HCT116 (cell line): ENCODE results near the gene FOXO3. TPM values are rescaled to one million over a fixed set of nuclear protein-coding genes. Genes with fewer than 3 reads are reported as not detected.

Experiments used
- ATAC-seq: fragments of 200-7000 bp; cut with Tn5 transposase; 2 replicates; pipeline ENCODE4 v1.9.1; 2020; ENCODE audit warnings: mild to moderate bottlenecking, moderate library complexity
- BruUV-seq: library from RNA; stranded (reverse); fragments of 400-500 nt; replicated peaks from 2 replicates; lab custom pipeline; 2021; lab: Mats Ljungman, UMichigan
- CTCF ChIA-PET: fragments of 300-600 bp; sonication (Branson Sonifier 250); formaldehyde crosslinking; loops from one replicate; lab custom pipeline; 2021; ENCODE audit warnings: antibody characterized with exemption; lab: Charles Lee
- POLR2A ChIA-PET: fragments of 300-600, 350-600 bp; sonication (Branson Sonifier 250); formaldehyde crosslinking; loops from one replicate; lab custom pipeline; 2021; ENCODE audit warnings: antibody characterized with exemption; lab: Charles Lee
- RAD21 ChIA-PET, 2 experiments: fragments of 300-600 bp; sonication (Branson Sonifier 250); formaldehyde crosslinking; loops; one replicate each; lab custom pipeline; 2023; ENCODE audit warnings: low total read pairs in 2 of 2; ENCODE audit not compliant: uncharacterized antibody in 2 of 2, unreplicated experiment in 2 of 2, low non-redundant PET in 1 of 2; lab: Charles Lee
- DNase-seq: peaks from one replicate; pipeline ENCODE4 v3.0.0-alpha.2; 2010; ENCODE audit warnings: low read depth, low spot score
- H2AFZ ChIP-seq: fragments of 200-600 bp; shearing (Covaris generic), sonication (generic); 2 replicates; pipeline ENCODE4 v1.6.1; 2017; ENCODE audit warnings: low read depth, mixed run types, mixed read lengths, antibody characterized with exemption, low read length; ENCODE audit not compliant: poor library complexity, severe bottlenecking
- H3K27ac ChIP-seq: 2 replicates; pipeline ENCODE4 v1.5.1; 2012; ENCODE audit warnings: low read depth, low read length
- H3K27me3 ChIP-seq: fragments of 200-600 bp; sonication (generic); 2 replicates; pipeline ENCODE4 v1.6.1; 2016; ENCODE audit warnings: mixed run types, low read length, mixed read lengths; ENCODE audit not compliant: insufficient read depth
- H3K36me3 ChIP-seq, 2 experiments: fragments of 200-500 bp in 1 of 2; fragments of 200-600 bp in 1 of 2; sonication (Bioruptor generic) in 1 of 2; sonication (generic) in 1 of 2; 2 replicates each; pipeline versions ENCODE4 v1.5.1 to v1.6.1; 2014 to 2016; ENCODE audit warnings: low read length in 2 of 2, inconsistent platforms in 1 of 2, mixed read lengths in 1 of 2, mixed run types in 1 of 2; ENCODE audit not compliant: insufficient read depth in 2 of 2, control insufficient read depth in 1 of 2
- H3K4me1 ChIP-seq, 2 experiments: fragments of 200-600 bp in 1 of 2; sonication (generic) in 1 of 2; 2 replicates each; pipeline versions ENCODE4 v1.5.1 to v1.6.1; 2012 to 2017; ENCODE audit warnings: low read length in 2 of 2, inconsistent platforms in 1 of 2, mild to moderate bottlenecking in 1 of 2, mixed read lengths in 1 of 2, mixed run types in 1 of 2, moderate library complexity in 1 of 2; ENCODE audit not compliant: insufficient read depth in 2 of 2, control insufficient read depth in 1 of 2
- H3K4me2 ChIP-seq: fragments of 200-600 bp; sonication (generic); 2 replicates; pipeline ENCODE4 v1.6.1; 2017; ENCODE audit warnings: mixed run types, low read length, mixed read lengths
- H3K4me3 ChIP-seq, 2 experiments: fragments of 200-600 bp in 1 of 2; sonication (generic) in 1 of 2; replicated peaks in 1 of 2; 2 replicates each; pipeline ENCODE4 v1.5.1; 2011 to 2016; ENCODE audit warnings: low read length in 2 of 2, control low read depth in 1 of 2, low read depth in 1 of 2, mild to moderate bottlenecking in 1 of 2, mixed read lengths in 1 of 2, mixed run types in 1 of 2
- H3K79me2 ChIP-seq: fragments of 200-600 bp; sonication (generic); 2 replicates; pipeline ENCODE4 v1.6.1; 2017; ENCODE audit warnings: mild to moderate bottlenecking, mixed run types, low read length, moderate library complexity, mixed read lengths; ENCODE audit not compliant: insufficient read depth
- H3K9ac ChIP-seq: fragments of 200-600 bp; sonication (generic); 2 replicates; pipeline ENCODE4 v1.6.1; 2016; ENCODE audit warnings: low read length, mixed read lengths
- H3K9me2 ChIP-seq: fragments of 200-600 bp; sonication (generic), shearing (Covaris generic); 2 replicates; pipeline ENCODE4 v1.6.1; 2017; ENCODE audit warnings: mixed run types, mild to moderate bottlenecking, moderate library complexity; ENCODE audit not compliant: insufficient read depth
- H3K9me3 ChIP-seq, 2 experiments: fragments of 200-500 bp in 1 of 2; fragments of 200-600 bp in 1 of 2; sonication (Bioruptor generic) in 1 of 2; sonication (generic) in 1 of 2; 2 replicates each; pipeline ENCODE4 v1.6.1; 2014 to 2017; ENCODE audit warnings: low read length in 2 of 2, mixed read lengths in 2 of 2, inconsistent platforms in 1 of 2, low read depth in 1 of 2, mild to moderate bottlenecking in 1 of 2, mixed run types in 1 of 2, moderate library complexity in 1 of 2; ENCODE audit not compliant: control insufficient read depth in 1 of 2, insufficient read depth in 1 of 2
- H4K20me1 ChIP-seq: fragments of 200-600 bp; sonication (generic), shearing (Covaris generic); 2 replicates; pipeline ENCODE4 v1.6.1; 2017; ENCODE audit warnings: mixed run types, mild to moderate bottlenecking, moderate library complexity; ENCODE audit not compliant: insufficient read depth
- ATF3 ChIP-seq: IDR thresholded peaks from 2 replicates; pipeline ENCODE4 v1.6.1; 2012
- CTCF ChIP-seq, 3 experiments: fragments of 200-600 bp in 1 of 3; sonication (generic) in 1 of 3; IDR thresholded peaks in 2 of 3; conservative IDR thresholded peaks in 1 of 3; 2 replicates each; pipeline ENCODE4 v1.5.1; 2012 to 2017; ENCODE audit warnings: low read depth in 2 of 3, low read length in 2 of 3, antibody characterized with exemption in 1 of 3, borderline replicate concordance in 1 of 3, control low read depth in 1 of 3, mild to moderate bottlenecking in 1 of 3, mixed read lengths in 1 of 3, mixed run types in 1 of 3, moderate library complexity in 1 of 3; ENCODE audit not compliant: insufficient read depth in 1 of 3
- RAD21 ChIP-seq: IDR thresholded peaks from 2 replicates; pipeline ENCODE4 v1.6.1; 2012; ENCODE audit warnings: low read depth, mild to moderate bottlenecking
- REST ChIP-seq: IDR thresholded peaks from 2 replicates; pipeline ENCODE4 v1.6.1; 2012; ENCODE audit warnings: low read depth
- SP1 ChIP-seq: IDR thresholded peaks from 2 replicates; pipeline ENCODE4 v1.6.1; 2012; ENCODE audit warnings: low read depth
- TCF7L2 ChIP-seq: IDR thresholded peaks from 2 replicates; pipeline ENCODE4 v1.7.0; 2011; ENCODE audit warnings: borderline replicate concordance, inconsistent platforms; ENCODE audit not compliant: insufficient read depth, insufficient read length; ENCODE audit errors: extremely low read depth
- YY1 ChIP-seq: IDR thresholded peaks from 2 replicates; pipeline ENCODE4 v1.6.1; 2011; ENCODE audit warnings: low read length, low read depth, moderate library complexity, mild to moderate bottlenecking; ENCODE audit not compliant: insufficient replicate concordance; ENCODE audit errors: extremely low read depth
- intact Hi-C: fragments of 100-400 bp; cut with micrococcal nuclease; formaldehyde crosslinking; loops from 2 replicates; pipeline ENCODE4 v1.10.0; 2022
- total RNA-seq: library from RNA; stranded (reverse); gene quantifications from one replicate; pipeline ENCODE4 v1.2.1, GENCODE V29; 2021; ENCODE audit not compliant: unreplicated experiment

FOXO3 gene
- total RNA-seq, 1 experiment from 2014 or later, result 40.0 TPM

GRCh38 chr6:108622641-108623298, 62.1 kb downstream of the FOXO3 start:
- Histone ChIP-seq H3K36me3 (no peaks in the 10 kb centered on the region), H4K20me1 (peaks cover 22% of the 10 kb centered on the region), H3K9ac (no peak overlapping the region), H3K4me2 (no peak overlapping the region), H2AFZ (no peak overlapping the region), H3K27me3 (no peaks in the 10 kb centered on the region), H3K79me2 (peaks cover 92% of the 10 kb centered on the region), H3K4me3 (no peak overlapping the region), H3K4me1 (peaks cover 0 to 33% of the 10 kb centered on the region in 2 experiments; a peak in 2 of 4 replicates), H3K9me2 (no peaks in the 10 kb centered on the region), H3K9me3 (no peaks in the 10 kb centered on the region), H3K27ac (no peak overlapping the region)
- ChIA-PET CTCF (no interaction called here), RAD21 (no interaction called here), POLR2A (no interaction called here)
- ATAC-seq (no peak; the same call in 1 of the 2 replicates), DNase-seq (no peak)
- BruUV-seq, result no TSS peak
- no peak for TF ChIP-seq YY1
- TF ChIP-seq ATF3, result no peak
- TF ChIP-seq CTCF (IDR thresholded peaks at IDR 0.05 in 2 of 3, conservative IDR thresholded peaks at IDR 0.05 in 1 of 3; ENCODE audit: borderline replicate concordance in 1 of 3, insufficient read depth in 1 of 3, low read depth in 2 of 3, low read length in 2 of 3), result no peak
- no peak for TF ChIP-seq SP1
- no peak for TF ChIP-seq REST
- TF ChIP-seq RAD21, result 0 out of 2 replicates have a peak, but pooled peaks have one; percentile 6
- no peak for TF ChIP-seq TCF7L2
- intact Hi-C loops, result no loop called here
